Esophagus squamous epithelium (tissue), 4 donors: ENCODE measurements around the gene RPS6KC1.

Experiments
- POLR2A ChIP-seq, 4 donors: fragments of 450-650 bp; IDR thresholded peaks; one replicate each; pipeline ENCODE4 v1.6.1; 2017; ENCODE audit warnings: antibody characterized with exemption in 4 of 4, mild to moderate bottlenecking in 4 of 4, moderate library complexity in 3 of 4
- TF ChIP-seq, protein P1 (sequence below), 6 experiments: fragments of 450-650 bp in 4 of 6; fragments of 200-600 bp in 2 of 6; sonication (generic) in 2 of 6; IDR thresholded peaks; one replicate each; pipeline ENCODE4 v1.5.1; 2016 to 2019; ENCODE audit warnings: antibody characterized with exemption in 6 of 6, mild to moderate bottlenecking in 4 of 6, moderate library complexity in 4 of 6

DNA sequence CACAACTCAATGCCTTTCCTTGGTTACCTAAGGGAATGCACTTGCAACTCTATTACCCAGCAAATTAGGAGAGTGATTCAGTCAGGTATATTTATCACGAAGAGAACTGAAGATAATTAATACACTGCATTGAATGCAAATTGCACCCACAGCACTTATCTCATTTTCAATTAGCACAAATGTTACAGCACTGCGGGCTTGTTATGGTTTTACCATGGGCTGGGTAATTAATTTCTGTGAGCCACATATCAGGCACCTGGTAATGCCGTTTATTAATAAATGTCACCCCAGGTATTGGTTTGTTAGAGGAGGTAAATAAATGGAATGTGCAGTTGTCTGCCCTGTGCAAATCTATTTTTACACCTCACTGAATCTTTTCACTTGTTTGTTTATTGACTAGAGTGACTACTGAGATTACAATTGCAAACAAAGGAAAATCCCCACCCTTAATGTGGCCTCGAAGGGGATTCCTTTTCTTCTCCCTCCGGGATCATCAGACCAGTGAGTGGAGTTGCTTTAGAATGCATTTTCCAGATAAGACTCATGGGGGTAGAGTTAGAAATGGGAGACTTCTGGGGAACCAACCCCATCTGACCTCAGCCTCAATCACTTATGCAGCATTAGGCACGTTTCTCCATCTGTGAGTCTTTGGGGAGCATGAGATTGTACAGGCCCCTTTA, 269.3 kb downstream of the RPS6KC1 start:
- TF ChIP-seq, protein P1, sequence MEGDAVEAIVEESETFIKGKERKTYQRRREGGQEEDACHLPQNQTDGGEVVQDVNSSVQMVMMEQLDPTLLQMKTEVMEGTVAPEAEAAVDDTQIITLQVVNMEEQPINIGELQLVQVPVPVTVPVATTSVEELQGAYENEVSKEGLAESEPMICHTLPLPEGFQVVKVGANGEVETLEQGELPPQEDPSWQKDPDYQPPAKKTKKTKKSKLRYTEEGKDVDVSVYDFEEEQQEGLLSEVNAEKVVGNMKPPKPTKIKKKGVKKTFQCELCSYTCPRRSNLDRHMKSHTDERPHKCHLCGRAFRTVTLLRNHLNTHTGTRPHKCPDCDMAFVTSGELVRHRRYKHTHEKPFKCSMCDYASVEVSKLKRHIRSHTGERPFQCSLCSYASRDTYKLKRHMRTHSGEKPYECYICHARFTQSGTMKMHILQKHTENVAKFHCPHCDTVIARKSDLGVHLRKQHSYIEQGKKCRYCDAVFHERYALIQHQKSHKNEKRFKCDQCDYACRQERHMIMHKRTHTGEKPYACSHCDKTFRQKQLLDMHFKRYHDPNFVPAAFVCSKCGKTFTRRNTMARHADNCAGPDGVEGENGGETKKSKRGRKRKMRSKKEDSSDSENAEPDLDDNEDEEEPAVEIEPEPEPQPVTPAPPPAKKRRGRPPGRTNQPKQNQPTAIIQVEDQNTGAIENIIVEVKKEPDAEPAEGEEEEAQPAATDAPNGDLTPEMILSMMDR (IDR thresholded peaks at IDR 0.05) = no peak
- TF ChIP-seq POLR2A (IDR thresholded peaks at IDR 0.05) = no peak
